Mesenchymal stem cell (in vitro differentiated cells and primary cell): ENCODE results near the gene ADARB2.

ENCODE experiments used
- DNase-seq: peaks from one replicate; pipeline ENCODE4 v3.0.0-alpha.2; 2013
- H2AFZ ChIP-seq: one replicate; pipeline ENCODE4 v1.6.1; 2013; ENCODE audit warnings: low read depth, mild to moderate bottlenecking, control low read depth, inconsistent platforms, low read length, moderate library complexity
- H2AK5ac ChIP-seq: 2 replicates; pipeline ENCODE4 v1.6.1; 2013; ENCODE audit warnings: low read length, moderate library complexity, mild to moderate bottlenecking, inconsistent platforms; ENCODE audit not compliant: severe bottlenecking
- H2BK120ac ChIP-seq: one replicate; pipeline ENCODE4 v1.6.1; 2013; ENCODE audit warnings: low read depth, mild to moderate bottlenecking, inconsistent platforms, low read length, moderate library complexity
- H2BK12ac ChIP-seq, 2 experiments: one replicate each; pipeline ENCODE4 v1.6.1; 2013; ENCODE audit warnings: inconsistent platforms in 2 of 2, low read length in 2 of 2, mild to moderate bottlenecking in 2 of 2, moderate library complexity in 2 of 2, control low read depth in 1 of 2
- H2BK15ac ChIP-seq: one replicate; pipeline ENCODE4 v1.6.1; 2013; ENCODE audit warnings: mild to moderate bottlenecking, low read depth, inconsistent platforms; ENCODE audit not compliant: poor library complexity, severe bottlenecking
- H2BK5ac ChIP-seq: 2 replicates; pipeline ENCODE4 v1.6.1; 2013; ENCODE audit warnings: low read depth, mild to moderate bottlenecking, low read length, control low read depth, inconsistent platforms; ENCODE audit not compliant: poor library complexity, severe bottlenecking
- H3K14ac ChIP-seq, 2 experiments: one replicate each; pipeline ENCODE4 v1.6.1; 2013; ENCODE audit warnings: inconsistent platforms in 2 of 2, low read length in 2 of 2, control low read depth in 1 of 2, mild to moderate bottlenecking in 1 of 2, moderate library complexity in 1 of 2
- H3K18ac ChIP-seq, 2 experiments: one replicate each; pipeline ENCODE4 v1.6.1; 2013; ENCODE audit warnings: inconsistent platforms in 2 of 2, low read length in 2 of 2, control low read depth in 1 of 2, low read depth in 1 of 2, mild to moderate bottlenecking in 1 of 2
- H3K23ac ChIP-seq, 2 experiments: one replicate each; pipeline ENCODE4 v1.6.1; 2013; ENCODE audit warnings: inconsistent platforms in 2 of 2, low read length in 2 of 2, mild to moderate bottlenecking in 2 of 2, moderate library complexity in 2 of 2, control low read depth in 1 of 2
- H3K27ac ChIP-seq: 2 replicates; pipeline ENCODE4 v1.5.1; 2013; ENCODE audit warnings: mild to moderate bottlenecking, moderate library complexity, low read length, control low read depth, inconsistent platforms; ENCODE audit not compliant: poor library complexity, severe bottlenecking
- H3K27me3 ChIP-seq, 2 experiments: 2 replicates each; pipeline versions ENCODE4 v1.6.1 to v1.7.0; 2013; ENCODE audit warnings: low read length in 2 of 2, mild to moderate bottlenecking in 2 of 2, moderate library complexity in 2 of 2, control low read depth in 1 of 2, inconsistent platforms in 1 of 2; ENCODE audit not compliant: control insufficient read depth in 1 of 2, insufficient read depth in 1 of 2
- H3K36me3 ChIP-seq, 2 experiments: 2 replicates each; pipeline versions ENCODE4 v1.6.1 to v1.7.0; 2013; ENCODE audit warnings: low read length in 2 of 2, control low read depth in 1 of 2, inconsistent platforms in 1 of 2, low read depth in 1 of 2, mild to moderate bottlenecking in 1 of 2; ENCODE audit not compliant: insufficient read depth in 2 of 2, control insufficient read depth in 1 of 2
- H3K4ac ChIP-seq, 2 experiments: one replicate each; pipeline ENCODE4 v1.6.1; 2013; ENCODE audit warnings: inconsistent platforms in 2 of 2, low read length in 2 of 2, mild to moderate bottlenecking in 2 of 2, moderate library complexity in 2 of 2, control low read depth in 1 of 2, low read depth in 1 of 2
- H3K4me1 ChIP-seq: 2 replicates; pipeline ENCODE4 v1.6.1; 2013; ENCODE audit warnings: low read depth, low read length, control low read depth; ENCODE audit not compliant: control insufficient read depth, insufficient read depth
- H3K4me2 ChIP-seq: 2 replicates; pipeline ENCODE4 v1.6.1; 2013; ENCODE audit warnings: low read length, mild to moderate bottlenecking, inconsistent platforms; ENCODE audit not compliant: poor library complexity, severe bottlenecking
- H3K4me3 ChIP-seq, 2 experiments: 2 replicates each; pipeline versions ENCODE4 v1.5.1 to v1.7.0; 2013; ENCODE audit warnings: low read length in 2 of 2, mild to moderate bottlenecking in 2 of 2, control low read depth in 1 of 2, low read depth in 1 of 2; ENCODE audit not compliant: insufficient read depth in 1 of 2
- H3K79me1 ChIP-seq: replicated peaks from 2 replicates; pipeline ENCODE4 v1.6.1; 2013; ENCODE audit warnings: mild to moderate bottlenecking, control low read depth, low read length, inconsistent platforms; ENCODE audit not compliant: poor library complexity, severe bottlenecking
- H3K9ac ChIP-seq: 2 replicates; pipeline ENCODE4 v1.7.0; 2013; ENCODE audit warnings: mild to moderate bottlenecking, low read length, moderate library complexity
- H3K9me3 ChIP-seq: 2 replicates; pipeline ENCODE4 v1.7.0; 2013; ENCODE audit warnings: mild to moderate bottlenecking, low read length; ENCODE audit not compliant: control insufficient read depth
- H4K8ac ChIP-seq: one replicate; pipeline ENCODE4 v1.6.1; 2013; ENCODE audit warnings: inconsistent platforms, mild to moderate bottlenecking, low read length, moderate library complexity
- H4K91ac ChIP-seq: one replicate; pipeline ENCODE4 v1.6.1; 2013; ENCODE audit warnings: mild to moderate bottlenecking, low read length, inconsistent platforms
- WGBS: methylation state at CpG from one replicate; pipeline ENCODE4 v1.1.7; 2013; ENCODE audit warnings: mixed read lengths; 5-methylcytosine and 5-hydroxymethylcytosine counted together

ADARB2 gene

DNA sequence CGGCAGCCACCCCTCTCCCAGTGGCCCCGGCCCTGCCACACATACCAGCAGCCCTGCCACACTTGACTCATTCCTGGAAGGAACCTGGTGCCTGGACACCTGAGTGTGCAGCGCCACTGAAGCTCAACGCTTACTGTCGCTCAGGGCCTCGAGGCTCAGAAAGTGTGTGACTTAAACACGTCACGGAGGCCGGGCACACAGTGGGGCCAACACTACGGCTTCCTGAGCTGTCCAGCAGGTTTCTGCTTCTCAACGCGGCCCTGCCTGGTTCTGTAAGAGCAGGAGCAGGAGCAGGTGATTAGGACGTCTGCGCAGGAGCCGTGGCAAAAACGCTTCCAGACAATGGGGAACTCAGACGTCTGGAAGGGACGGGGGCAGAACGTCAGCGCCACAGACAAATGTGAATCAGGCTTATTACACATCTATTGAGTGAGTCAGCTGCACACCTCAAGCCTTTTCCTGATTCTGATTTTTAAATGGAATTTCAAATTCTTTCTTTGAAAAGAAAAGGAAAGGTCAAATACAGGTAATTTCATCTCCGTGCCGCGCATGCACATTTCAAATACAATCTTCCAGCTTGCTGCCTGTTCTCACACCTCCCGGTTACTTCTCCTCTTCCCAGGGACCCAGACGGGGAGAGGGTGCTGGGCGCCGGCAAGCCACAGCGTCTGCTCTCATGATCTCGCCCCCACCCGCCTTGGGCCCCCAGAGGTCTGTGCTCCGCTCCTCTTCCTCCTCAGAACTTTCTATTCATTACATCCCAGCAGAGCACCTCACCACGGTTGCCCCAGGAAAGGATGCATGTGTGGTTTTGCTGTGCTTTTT is 66.6 kb downstream of the ADARB2 start:
- Histone ChIP-seq H3K18ac (no peak overlapping the region), H3K9me3 (no peaks in the 10 kb centered on the region), H2AK5ac (no peak overlapping the region), H4K91ac (no peak overlapping the region), H3K79me1 (no peaks in the 10 kb centered on the region), H3K23ac (no peak overlapping the region), H2AFZ (no peak overlapping the region), H2BK120ac (no peak overlapping the region), H3K4me2 (no peak overlapping the region), H2BK15ac (no peak overlapping the region), H3K14ac (no peak overlapping the region), H2BK5ac (no peak overlapping the region), H3K4ac (no peak overlapping the region), H3K4me3 (no peak overlapping the region), H3K9ac (no peak overlapping the region), H3K4me1 (no peaks in the 10 kb centered on the region), H3K27ac (no peak overlapping the region), H3K27me3 (no peaks in the 10 kb centered on the region), H3K36me3 (no peaks in the 10 kb centered on the region), H4K8ac (no peak overlapping the region), H2BK12ac (no peak overlapping the region)
- DNase-seq, result no peak
- WGBS, result 84% methylated on average over 26 of the region's 32 CpGs

DNA sequence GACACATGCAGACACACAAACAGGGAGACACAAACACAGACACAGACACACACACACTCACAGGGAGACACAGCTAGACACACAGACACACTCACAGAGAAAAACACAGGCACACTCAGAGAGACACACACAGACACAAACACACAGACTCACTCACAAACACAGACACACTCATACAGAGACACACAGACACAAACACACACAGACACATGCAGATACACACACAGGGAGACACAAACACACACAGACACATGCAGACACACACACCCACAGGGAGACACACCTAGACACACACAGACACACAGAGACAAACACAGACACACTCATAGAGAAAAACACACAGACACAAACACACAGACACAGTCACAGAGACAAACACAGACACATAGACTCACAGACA is 67.9 kb downstream of the ADARB2 start:
- H3K4ac ChIP-seq, result no peak overlapping the region
- H3K4me2 ChIP-seq, result no peak overlapping the region
- H3K27ac ChIP-seq, result no peak overlapping the region
- no peak overlapping the region for H3K18ac ChIP-seq
- no peak overlapping the region for H4K8ac ChIP-seq
- H3K14ac ChIP-seq, result no peak overlapping the region
- no peak overlapping the region for H3K9ac ChIP-seq
- no peaks in the 10 kb centered on the region for H3K4me1 ChIP-seq
- no peaks in the 10 kb centered on the region for H3K79me1 ChIP-seq
- H2AK5ac ChIP-seq, result no peak overlapping the region
- no peak overlapping the region for H3K23ac ChIP-seq
- no peak overlapping the region for H2BK15ac ChIP-seq
- no peaks in the 10 kb centered on the region for H3K9me3 ChIP-seq
- no peak overlapping the region for H2BK5ac ChIP-seq
- H3K36me3 ChIP-seq, result no peaks in the 10 kb centered on the region
- H2BK120ac ChIP-seq, result no peak overlapping the region
- H2AFZ ChIP-seq, result no peak overlapping the region
- no peak overlapping the region for H2BK12ac ChIP-seq
- no peak for DNase-seq
- no peaks in the 10 kb centered on the region for H3K27me3 ChIP-seq
- H3K4me3 ChIP-seq, result no peak overlapping the region
- no peak overlapping the region for H4K91ac ChIP-seq

DNA sequence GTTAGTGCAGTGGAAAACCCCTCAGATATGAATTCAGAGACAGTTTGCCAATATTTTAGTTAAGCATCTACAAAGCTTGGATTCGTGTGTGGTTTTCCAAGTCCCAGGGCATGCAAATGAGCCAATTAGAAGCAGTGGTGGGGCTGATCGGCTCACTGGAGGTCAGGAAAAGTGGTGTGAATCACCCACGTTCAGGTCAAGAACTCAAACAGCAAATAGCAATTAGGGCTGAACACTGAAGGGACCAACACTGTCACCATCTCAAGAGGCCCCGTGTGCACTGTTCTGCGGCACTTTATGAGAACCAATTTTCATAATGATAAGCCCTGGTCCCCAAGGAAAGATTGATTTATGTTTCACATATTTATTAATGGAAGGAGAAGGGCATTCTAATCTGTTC is 68.9 kb downstream of the ADARB2 start:
- no peak overlapping the region for H2BK5ac ChIP-seq
- no peak overlapping the region for H4K8ac ChIP-seq
- no peak overlapping the region for H2BK120ac ChIP-seq
- WGBS, result 46% methylated on average over 3 of the region's 5 CpGs
- no peak overlapping the region for H2BK12ac ChIP-seq
- H4K91ac ChIP-seq, result no peak overlapping the region
- no peak overlapping the region for H2BK15ac ChIP-seq
- H2AK5ac ChIP-seq, result no peak overlapping the region
- no peaks in the 10 kb centered on the region for H3K9me3 ChIP-seq
- H3K9ac ChIP-seq, result no peak overlapping the region
- H3K23ac ChIP-seq, result no peak overlapping the region
- no peak overlapping the region for H3K18ac ChIP-seq
- no peaks in the 10 kb centered on the region for H3K79me1 ChIP-seq
- H3K14ac ChIP-seq, result no peak overlapping the region
- no peak overlapping the region for H3K27ac ChIP-seq
- H3K27me3 ChIP-seq, result no peaks in the 10 kb centered on the region
- H3K4ac ChIP-seq, result no peak overlapping the region
- no peak overlapping the region for H2AFZ ChIP-seq
- DNase-seq, result no peak
- H3K4me1 ChIP-seq, result no peaks in the 10 kb centered on the region
- H3K36me3 ChIP-seq, result no peaks in the 10 kb centered on the region
- H3K4me2 ChIP-seq, result no peak overlapping the region
- H3K4me3 ChIP-seq, result no peak overlapping the region

DNA sequence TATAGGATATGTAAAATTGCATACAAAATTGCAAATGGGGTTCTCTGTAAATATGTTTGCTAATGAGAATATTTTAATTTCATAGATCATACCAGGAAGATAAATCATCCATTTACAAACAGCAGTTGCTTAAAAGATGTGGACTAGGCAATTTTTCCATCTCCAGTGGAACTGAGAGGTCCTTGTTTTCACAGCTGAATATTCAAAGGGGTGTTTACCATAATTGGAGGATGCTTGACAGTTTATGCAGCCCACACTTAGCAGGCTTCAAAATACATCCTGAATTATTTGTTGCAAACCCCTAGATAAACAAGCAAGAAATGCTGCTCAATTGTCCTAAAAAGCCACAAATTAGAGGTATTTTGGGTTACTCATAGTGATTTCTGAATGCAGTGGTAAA is 69.9 kb downstream of the ADARB2 start:
- no peak overlapping the region for H3K4ac ChIP-seq
- H3K4me1 ChIP-seq, result no peaks in the 10 kb centered on the region
- H2AK5ac ChIP-seq, result no peak overlapping the region
- no peak overlapping the region for H4K91ac ChIP-seq
- H2BK120ac ChIP-seq, result no peak overlapping the region
- no peak overlapping the region for H3K14ac ChIP-seq
- no peak overlapping the region for H3K4me3 ChIP-seq
- H2BK5ac ChIP-seq, result no peak overlapping the region
- H3K27me3 ChIP-seq, result no peaks in the 10 kb centered on the region
- H3K27ac ChIP-seq, result no peak overlapping the region
- no peak overlapping the region for H3K4me2 ChIP-seq
- H2AFZ ChIP-seq, result no peak overlapping the region
- no peak overlapping the region for H3K18ac ChIP-seq
- H2BK15ac ChIP-seq, result no peak overlapping the region
- no peak overlapping the region for H4K8ac ChIP-seq
- H3K36me3 ChIP-seq, result no peaks in the 10 kb centered on the region
- no peaks in the 10 kb centered on the region for H3K79me1 ChIP-seq
- H3K9ac ChIP-seq, result no peak overlapping the region
- no peak overlapping the region for H2BK12ac ChIP-seq
- DNase-seq, result no peak
- H3K9me3 ChIP-seq, result no peaks in the 10 kb centered on the region
- no peak overlapping the region for H3K23ac ChIP-seq
